ENCODE results near the gene FLVCR2. TPM values are rescaled to one million over a fixed set of nuclear protein-coding genes. Genes with fewer than 3 reads are reported as not detected.

FLVCR2 gene
- total RNA-seq, 1 donor from 2014 or later, result 2.9 TPM

DNA sequence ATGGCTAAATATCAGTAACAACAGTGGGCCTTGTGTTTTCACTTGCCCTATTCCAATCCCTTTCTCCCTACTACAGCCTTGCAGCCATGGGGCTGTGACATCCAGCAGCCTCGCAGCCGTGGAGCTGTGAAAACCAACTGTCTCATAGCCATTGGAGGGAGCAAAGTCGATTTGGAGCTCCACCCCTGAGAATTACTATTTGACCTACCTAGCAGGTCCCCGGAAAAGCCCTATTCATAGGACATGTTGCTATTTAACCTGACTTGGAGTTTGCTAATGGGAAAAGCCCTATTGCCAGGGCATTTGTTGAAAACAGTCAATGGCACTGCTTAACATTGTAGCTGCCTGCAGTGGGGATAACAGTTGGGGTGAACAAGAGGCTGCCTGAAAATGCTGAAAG, 49.0 kb downstream of the FLVCR2 start:
- DNase-seq (ENCODE audit: low spot score), result no peak
- no peak overlapping the region for H3K4me3 Mint-ChIP-seq
- H3K27me3 Mint-ChIP-seq (ENCODE audit: insufficient read depth), result peaks cover 2% of the 10 kb centered on the region
- intact Hi-C loops (cut with micrococcal nuclease), result no loop called here
- H3K27ac Mint-ChIP-seq, result no peak overlapping the region
- no peaks in the 10 kb centered on the region for H3K36me3 Mint-ChIP-seq (ENCODE audit: low read depth)
- no peaks in the 10 kb centered on the region for H3K9me3 Mint-ChIP-seq
- H3K4me1 Mint-ChIP-seq (ENCODE audit: low read depth), result no peaks in the 10 kb centered on the region

GRCh38 chr14:75628816-75629215, 50.4 kb downstream of the FLVCR2 start:
- Mint-ChIP-seq H3K36me3 (ENCODE audit: low read depth) (no peaks in the 10 kb centered on the region), H3K27ac (no peak overlapping the region), H3K27me3 (ENCODE audit: insufficient read depth) (peaks cover 2% of the 10 kb centered on the region), H3K9me3 (no peaks in the 10 kb centered on the region), H3K4me3 (no peak overlapping the region), H3K4me1 (ENCODE audit: low read depth) (no peaks in the 10 kb centered on the region)
- no peak for DNase-seq (ENCODE audit: low spot score)
- intact Hi-C loops (cut with micrococcal nuclease), result no loop called here

- intact Hi-C loops (cut with micrococcal nuclease), result no loop called here
- no peak overlapping the region for H3K4me3 Mint-ChIP-seq
- H3K27ac Mint-ChIP-seq, result no peak overlapping the region
- H3K36me3 Mint-ChIP-seq (ENCODE audit: low read depth), result no peaks in the 10 kb centered on the region
- no peaks in the 10 kb centered on the region for H3K4me1 Mint-ChIP-seq (ENCODE audit: low read depth)
- no peak for DNase-seq (ENCODE audit: low spot score)
- H3K27me3 Mint-ChIP-seq (ENCODE audit: insufficient read depth), result peaks cover 2% of the 10 kb centered on the region
- H3K9me3 Mint-ChIP-seq, result no peaks in the 10 kb centered on the region
Observed at GRCh38 chr14:75630695-75631452, 52.5 kb downstream of the FLVCR2 start.

- intact Hi-C loops (cut with micrococcal nuclease), result no loop called here
- Mint-ChIP-seq H3K4me1 (ENCODE audit: low read depth) (no peaks in the 10 kb centered on the region), H3K4me3 (no peak overlapping the region), H3K9me3 (no peaks in the 10 kb centered on the region), H3K36me3 (ENCODE audit: low read depth) (no peaks in the 10 kb centered on the region), H3K27me3 (ENCODE audit: insufficient read depth) (peaks cover under 1% of the 10 kb centered on the region), H3K27ac (no peak overlapping the region)
- no peak for DNase-seq (ENCODE audit: low spot score)
Observed at GRCh38 chr14:75631453-75631831, 53.0 kb downstream of the FLVCR2 start.

DNA sequence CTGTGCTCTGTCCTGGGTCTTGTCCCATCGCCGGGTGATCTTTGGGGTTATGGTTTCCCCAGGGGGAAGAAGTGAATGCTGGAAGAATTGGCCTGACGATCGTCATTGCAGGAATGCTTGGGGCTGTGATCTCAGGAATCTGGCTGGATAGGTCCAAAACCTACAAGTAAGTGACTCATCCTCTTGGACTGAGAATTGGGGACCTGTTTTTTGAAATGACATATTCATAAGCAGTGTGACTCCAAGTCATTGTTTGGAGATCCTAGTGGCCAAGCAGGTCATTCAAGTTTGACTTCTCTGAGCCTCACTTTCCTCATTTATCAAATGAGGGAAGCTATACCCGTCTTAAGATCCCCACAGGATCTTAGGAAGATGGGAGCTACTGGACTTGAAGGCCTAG, 56.4 kb downstream of the FLVCR2 start:
- H3K36me3 Mint-ChIP-seq (ENCODE audit: low read depth), result peaks cover 2% of the 10 kb centered on the region
- H3K27me3 Mint-ChIP-seq (ENCODE audit: insufficient read depth), result no peaks in the 10 kb centered on the region
- H3K9me3 Mint-ChIP-seq, result no peaks in the 10 kb centered on the region
- DNase-seq (ENCODE audit: low spot score), result no peak
- no peak overlapping the region for H3K4me3 Mint-ChIP-seq
- no peak overlapping the region for H3K27ac Mint-ChIP-seq
- no peaks in the 10 kb centered on the region for H3K4me1 Mint-ChIP-seq (ENCODE audit: low read depth)
- intact Hi-C loops (cut with micrococcal nuclease), result no loop called here

- H3K36me3 Mint-ChIP-seq (ENCODE audit: low read depth), result peaks cover 5% of the 10 kb centered on the region
- no peak overlapping the region for H3K4me3 Mint-ChIP-seq
- H3K9me3 Mint-ChIP-seq, result no peaks in the 10 kb centered on the region
- no peak overlapping the region for H3K27ac Mint-ChIP-seq
- no peaks in the 10 kb centered on the region for H3K4me1 Mint-ChIP-seq (ENCODE audit: low read depth)
- DNase-seq (ENCODE audit: low spot score), result no peak
- no peaks in the 10 kb centered on the region for H3K27me3 Mint-ChIP-seq (ENCODE audit: insufficient read depth)
- intact Hi-C loops (cut with micrococcal nuclease), result no loop called here
Observed at GRCh38 chr14:75636100-75636692, 57.8 kb downstream of the FLVCR2 start.

GRCh38 chr14:75640876-75641275, 62.5 kb downstream of the FLVCR2 start:
- no peak for DNase-seq (ENCODE audit: low spot score)
- H3K9me3 Mint-ChIP-seq, result no peaks in the 10 kb centered on the region
- H3K4me1 Mint-ChIP-seq (ENCODE audit: low read depth), result no peaks in the 10 kb centered on the region
- no peak overlapping the region for H3K27ac Mint-ChIP-seq
- H3K4me3 Mint-ChIP-seq, result no peak overlapping the region
- H3K27me3 Mint-ChIP-seq (ENCODE audit: insufficient read depth), result no peaks in the 10 kb centered on the region
- intact Hi-C loops (cut with micrococcal nuclease), result no loop called here
- peaks cover 12% of the 10 kb centered on the region for H3K36me3 Mint-ChIP-seq (ENCODE audit: low read depth)

- intact Hi-C loops (cut with micrococcal nuclease), result no loop called here
- no peaks in the 10 kb centered on the region for H3K9me3 Mint-ChIP-seq
- H3K27me3 Mint-ChIP-seq (ENCODE audit: insufficient read depth), result no peaks in the 10 kb centered on the region
Observed at GRCh38 chr14:75643985-75644384, 65.6 kb downstream of the FLVCR2 start.

DNA sequence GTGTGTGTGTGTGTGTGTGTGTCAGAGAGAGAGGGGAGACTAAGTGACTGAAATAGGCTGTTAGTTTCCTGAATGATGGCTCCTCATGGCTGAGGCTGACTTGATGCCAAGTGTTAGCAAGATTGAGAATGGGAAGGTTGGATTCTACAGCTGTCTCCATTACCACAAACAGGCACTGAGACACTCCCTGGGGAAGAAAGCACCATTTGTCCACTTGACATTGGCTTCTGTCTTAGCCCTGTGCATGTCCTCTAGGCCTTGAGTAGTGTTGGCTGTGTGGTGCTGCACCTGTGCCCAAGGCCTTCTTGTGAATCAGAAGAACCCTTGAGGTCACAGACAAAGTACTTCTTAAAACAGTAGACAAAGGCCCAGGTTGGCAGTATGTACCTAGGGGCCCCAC, 66.6 kb downstream of the FLVCR2 start:
- no peak overlapping the region for H3K27ac Mint-ChIP-seq
- no peak for DNase-seq (ENCODE audit: low spot score)
- intact Hi-C loops (cut with micrococcal nuclease), result no loop called here
- no peaks in the 10 kb centered on the region for H3K27me3 Mint-ChIP-seq (ENCODE audit: insufficient read depth)
- H3K4me3 Mint-ChIP-seq, result no peak overlapping the region
- no peaks in the 10 kb centered on the region for H3K9me3 Mint-ChIP-seq
- H3K36me3 Mint-ChIP-seq (ENCODE audit: low read depth), result peaks cover 21% of the 10 kb centered on the region
- H3K4me1 Mint-ChIP-seq (ENCODE audit: low read depth), result no peaks in the 10 kb centered on the region

More at GRCh38 chr14:75643985-75644384, 65.6 kb downstream of the FLVCR2 start:
- DNase-seq (ENCODE audit: low spot score), result no peak
- no peaks in the 10 kb centered on the region for H3K4me1 Mint-ChIP-seq (ENCODE audit: low read depth)
- H3K4me3 Mint-ChIP-seq, result no peak overlapping the region
- H3K36me3 Mint-ChIP-seq (ENCODE audit: low read depth), result peaks cover 13% of the 10 kb centered on the region
- no peak overlapping the region for H3K27ac Mint-ChIP-seq

GRCh38 chr14:75646762-75647161, 68.3 kb downstream of the FLVCR2 start:
- intact Hi-C loops (cut with micrococcal nuclease), result no loop called here
- Mint-ChIP-seq H3K9me3 (no peaks in the 10 kb centered on the region), H3K4me1 (ENCODE audit: low read depth) (no peaks in the 10 kb centered on the region), H3K27ac (no peak overlapping the region), H3K36me3 (ENCODE audit: low read depth) (peaks cover 32% of the 10 kb centered on the region), H3K27me3 (ENCODE audit: insufficient read depth) (no peaks in the 10 kb centered on the region), H3K4me3 (no peak overlapping the region)
- no peak for DNase-seq (ENCODE audit: low spot score)

DNA sequence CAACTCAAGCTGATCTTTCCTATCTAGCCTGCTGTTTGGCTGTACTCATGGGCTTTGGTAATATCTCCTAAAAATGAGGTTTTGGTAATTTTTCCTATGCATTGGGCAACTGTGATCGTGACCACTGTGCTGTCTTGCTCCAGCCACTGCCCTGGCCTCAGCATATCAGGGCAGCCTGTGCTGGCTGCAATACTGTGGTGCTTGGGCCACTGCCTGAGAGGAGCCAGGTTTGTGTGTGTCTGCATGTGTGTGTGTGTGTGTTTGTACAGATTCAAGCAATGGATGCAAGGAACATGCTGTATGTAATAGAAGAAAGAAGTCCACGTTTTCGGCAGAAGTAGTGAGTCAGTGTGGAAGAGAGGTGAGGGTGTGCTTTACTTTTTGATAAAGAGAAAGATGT, 69.2 kb downstream of the FLVCR2 start:
- H3K36me3 Mint-ChIP-seq (ENCODE audit: low read depth), result peaks cover 32% of the 10 kb centered on the region
- DNase-seq (ENCODE audit: low spot score), result no peak
- H3K4me3 Mint-ChIP-seq, result no peak overlapping the region
- no peaks in the 10 kb centered on the region for H3K9me3 Mint-ChIP-seq
- intact Hi-C loops (cut with micrococcal nuclease), result no loop called here
- H3K27me3 Mint-ChIP-seq (ENCODE audit: insufficient read depth), result no peaks in the 10 kb centered on the region
- no peak overlapping the region for H3K27ac Mint-ChIP-seq
- no peaks in the 10 kb centered on the region for H3K4me1 Mint-ChIP-seq (ENCODE audit: low read depth)

DNA sequence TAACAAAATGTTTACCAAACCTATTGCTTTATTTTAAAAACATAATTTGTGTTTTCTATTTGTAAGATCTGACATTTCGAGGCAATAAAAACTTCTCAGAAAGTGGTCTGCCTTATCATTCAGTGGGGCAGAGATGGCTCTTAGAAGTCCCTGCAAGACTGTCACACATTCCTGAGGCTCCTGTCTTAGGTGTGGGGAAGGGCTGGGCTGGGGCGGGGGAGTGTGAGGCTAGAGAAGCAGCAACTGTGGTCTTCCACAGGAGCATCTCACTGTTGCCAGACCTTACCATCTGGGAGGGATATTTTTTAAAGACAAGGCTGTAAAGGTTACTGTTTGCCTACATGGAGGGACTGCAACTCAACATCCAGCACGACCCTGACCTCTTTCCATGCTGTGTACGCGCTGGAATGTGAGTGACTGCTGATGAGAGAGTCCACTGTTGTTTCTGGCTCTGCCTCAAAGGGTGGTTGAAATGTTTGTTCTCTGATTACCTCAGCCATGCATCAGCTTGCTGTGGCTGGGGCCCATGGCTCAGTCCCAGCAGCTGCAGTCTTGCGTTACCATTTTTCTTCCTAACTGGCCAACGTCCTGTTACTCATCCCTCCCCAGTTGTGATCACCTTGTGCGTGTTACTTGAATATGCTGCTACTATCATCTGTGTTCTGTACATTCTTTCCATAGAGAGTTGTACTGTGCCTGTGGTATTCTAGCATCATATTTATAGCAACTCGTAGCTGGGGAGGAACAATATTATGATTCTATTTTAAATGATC, 69.8 kb downstream of the FLVCR2 start:
- no peaks in the 10 kb centered on the region for H3K4me1 Mint-ChIP-seq (ENCODE audit: low read depth)
- H3K9me3 Mint-ChIP-seq, result no peaks in the 10 kb centered on the region
- no peaks in the 10 kb centered on the region for H3K27me3 Mint-ChIP-seq (ENCODE audit: insufficient read depth)
- DNase-seq (ENCODE audit: low spot score), result no peak
- H3K4me3 Mint-ChIP-seq, result no peak overlapping the region
- no peak overlapping the region for H3K27ac Mint-ChIP-seq
- intact Hi-C loops (cut with micrococcal nuclease), result no loop called here
- peaks cover 30% of the 10 kb centered on the region for H3K36me3 Mint-ChIP-seq (ENCODE audit: low read depth)

- H3K27ac Mint-ChIP-seq, result no peak overlapping the region
- peaks cover 31% of the 10 kb centered on the region for H3K36me3 Mint-ChIP-seq (ENCODE audit: low read depth)
- H3K27me3 Mint-ChIP-seq (ENCODE audit: insufficient read depth), result no peaks in the 10 kb centered on the region
- H3K9me3 Mint-ChIP-seq, result no peaks in the 10 kb centered on the region
- H3K4me3 Mint-ChIP-seq, result no peak overlapping the region
- peaks cover 5% of the 10 kb centered on the region for H3K4me1 Mint-ChIP-seq (ENCODE audit: low read depth)
- intact Hi-C loops (cut with micrococcal nuclease), result no loop called here
- DNase-seq (ENCODE audit: low spot score), result no peak
Observed at GRCh38 chr14:75649337-75649736, 70.9 kb downstream of the FLVCR2 start.
